Measurements from ENCODE around the gene PARVA.

The PARVA gene

DNA sequence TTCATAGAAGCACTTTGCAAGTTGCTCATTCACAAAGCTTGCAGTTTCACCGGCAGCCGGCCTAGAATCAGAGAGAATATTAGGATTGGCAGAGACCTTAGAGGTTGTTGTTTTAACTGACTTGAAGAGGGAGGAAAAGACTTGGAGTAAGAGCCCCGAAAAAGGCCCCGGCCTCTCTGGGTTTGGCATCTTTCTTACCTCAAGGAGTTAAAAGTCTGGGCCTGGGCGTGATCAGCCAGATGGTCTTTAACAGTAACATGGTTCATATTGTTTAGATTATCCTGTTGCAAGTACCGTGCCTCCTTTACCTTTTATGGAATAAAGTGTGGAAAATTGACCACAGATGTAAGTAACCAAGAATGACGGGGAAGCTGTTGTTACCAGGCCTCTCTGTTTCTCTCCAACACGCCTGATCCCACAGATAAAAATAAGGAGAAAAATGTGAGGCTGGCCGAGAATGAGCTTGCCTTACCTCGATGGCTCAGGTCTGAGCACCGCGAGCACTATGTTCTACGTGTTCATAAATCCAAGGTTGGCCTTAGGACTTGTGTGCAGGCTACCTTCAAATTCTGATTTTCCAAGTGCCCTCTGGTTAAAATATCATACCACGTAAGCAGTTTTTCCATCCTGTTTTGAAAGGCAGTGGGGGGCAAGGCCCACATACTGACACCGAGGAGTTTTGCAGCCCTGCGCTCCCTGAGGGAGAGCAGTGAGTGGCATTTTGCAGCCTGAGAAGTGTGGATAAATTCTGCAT, 56.4 kb downstream of the PARVA start:
- no peak for DNase-seq

DNA sequence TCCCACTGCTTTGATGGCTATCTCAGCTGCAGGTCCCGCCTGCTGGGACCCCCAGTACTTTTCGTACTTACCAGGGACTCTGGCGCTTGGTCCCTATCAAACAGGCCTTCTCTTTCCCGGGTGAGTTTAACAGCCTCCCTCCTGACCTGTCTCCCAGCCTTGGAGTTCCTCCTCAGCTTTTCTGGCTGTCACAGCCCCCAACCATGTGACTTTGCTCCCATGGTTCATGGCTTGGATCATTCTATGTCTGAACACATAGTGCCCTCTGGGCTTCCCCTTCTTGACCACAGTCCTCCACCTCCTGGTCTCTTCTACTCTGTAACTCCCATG, 56.9 kb downstream of the PARVA start:
- DNase-seq = no peak

DNA sequence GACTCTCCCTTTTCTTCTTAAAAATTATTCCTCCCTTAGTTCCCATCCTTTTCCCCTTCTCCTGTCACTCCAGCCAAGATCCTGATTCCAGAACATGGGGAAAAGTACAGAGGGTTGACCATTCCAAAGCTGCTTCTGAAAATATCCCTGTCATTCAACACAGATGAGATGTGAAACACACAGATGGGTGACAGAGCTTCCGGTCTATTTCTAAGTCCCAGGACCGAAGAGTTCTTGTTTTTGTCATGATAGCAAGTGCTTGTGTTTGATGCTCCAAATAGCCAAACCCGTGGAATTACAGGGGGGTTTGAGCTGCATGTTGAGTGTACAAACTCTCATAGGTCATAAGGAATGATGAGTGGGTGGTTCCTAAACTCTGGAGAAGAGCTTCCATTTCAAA, 57.9 kb downstream of the PARVA start:
- DNase-seq = no peak

DNA sequence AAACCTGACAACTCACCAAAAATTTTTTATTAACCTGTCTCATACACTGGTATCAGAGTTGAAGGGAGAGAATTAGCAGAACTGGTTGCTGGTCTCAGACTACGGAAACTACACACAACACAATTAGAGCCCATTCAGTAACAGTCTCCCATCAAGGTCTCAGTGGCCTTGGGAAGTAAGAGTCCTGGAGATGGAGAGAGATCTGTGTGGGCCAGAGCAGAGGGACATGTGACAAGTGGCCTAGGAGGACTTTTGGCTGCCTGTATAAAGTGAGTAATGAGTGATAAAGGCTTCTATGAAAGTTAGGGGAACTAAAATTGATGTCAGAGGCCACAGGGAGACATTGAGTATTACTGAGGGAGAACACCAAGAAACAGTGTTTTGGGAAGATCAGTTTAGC, 58.9 kb downstream of the PARVA start:
- DNase-seq = no peak

DNA sequence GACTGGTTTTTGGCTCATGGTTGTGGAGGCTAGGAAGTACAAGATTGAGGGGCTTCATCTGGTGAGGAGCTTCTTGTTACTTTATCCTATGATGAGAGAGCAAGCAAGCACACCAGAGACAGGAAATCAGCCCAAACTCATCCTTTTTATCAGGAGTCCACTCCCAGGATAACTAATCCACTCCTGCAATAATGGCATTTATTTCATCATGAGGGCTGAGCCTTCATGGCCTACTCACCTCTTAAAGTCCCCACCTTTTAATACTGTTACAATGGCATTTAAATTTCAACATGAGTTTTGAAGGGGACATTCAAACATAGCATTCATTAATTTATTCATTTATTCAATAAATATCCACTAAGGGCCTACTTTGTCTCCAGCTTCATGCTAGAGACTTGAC, 60.9 kb downstream of the PARVA start:
- no peak for DNase-seq

DNA sequence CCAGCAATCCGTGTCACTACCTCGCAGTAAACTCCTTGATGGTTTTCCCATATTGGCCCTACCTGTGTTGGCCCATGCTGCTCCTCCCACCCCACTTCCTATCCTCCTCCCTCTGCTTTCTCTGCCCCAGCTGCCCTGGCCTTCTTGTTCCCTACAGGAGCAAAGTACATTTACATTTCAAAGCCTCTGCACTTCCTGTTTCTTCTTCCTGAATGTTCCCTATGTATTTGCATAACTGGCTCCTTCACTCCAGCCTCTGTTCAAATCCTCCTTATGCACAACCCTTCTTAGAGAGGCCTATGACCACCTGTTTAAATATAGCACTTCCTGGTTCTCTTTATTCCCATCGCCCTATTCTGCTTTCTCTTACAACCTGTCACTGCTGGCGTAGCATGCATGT, 62.2 kb downstream of the PARVA start:
- no peak for DNase-seq

DNA sequence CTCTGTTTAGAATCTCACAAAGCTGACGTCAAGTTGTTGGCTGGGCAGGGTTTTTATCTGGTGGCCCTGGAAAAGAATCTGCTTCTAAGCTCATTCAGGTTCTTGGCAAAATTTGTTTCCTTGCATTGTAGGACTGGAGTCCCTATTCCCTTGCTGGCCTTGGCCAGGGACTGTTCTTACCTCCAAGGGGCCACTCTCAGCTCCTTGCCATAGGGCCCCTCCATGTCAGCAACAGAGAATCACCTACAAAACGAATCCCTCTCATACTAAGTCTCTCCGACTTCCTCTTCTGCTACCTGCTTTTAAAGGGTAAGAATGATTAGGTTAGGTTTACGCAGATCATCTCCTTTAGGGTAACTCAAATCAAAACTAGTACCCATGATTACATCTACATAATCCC, 63.2 kb downstream of the PARVA start:
- no peak for DNase-seq

DNA sequence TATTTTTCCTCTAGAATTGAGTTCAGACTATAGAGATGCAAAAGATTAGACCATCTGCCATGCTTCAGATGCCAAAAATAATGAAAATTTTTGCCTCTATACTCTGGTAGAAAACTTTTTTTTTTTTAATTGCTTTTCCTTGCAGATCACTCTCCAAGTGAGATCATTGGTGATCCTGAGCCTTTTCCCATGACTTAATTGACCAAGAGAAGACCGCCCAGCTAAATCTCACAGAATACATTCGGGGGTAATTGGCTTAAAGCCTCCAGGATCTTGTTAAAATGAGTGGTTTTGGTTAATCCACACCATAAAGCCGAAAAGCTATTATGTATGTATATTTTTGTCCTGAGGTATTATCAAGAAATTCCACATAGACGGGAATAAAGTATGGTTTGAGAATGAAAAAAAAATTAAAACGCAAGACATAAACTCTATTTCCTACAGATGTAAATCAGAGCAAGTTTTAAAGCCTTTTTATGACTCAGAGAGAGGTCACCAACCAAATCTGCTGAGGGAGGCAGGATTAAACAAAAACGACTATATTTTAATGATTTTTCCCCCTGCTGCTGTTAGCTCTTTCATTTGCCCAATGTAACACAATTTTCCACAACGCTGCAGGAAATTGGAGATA, 64.0 kb downstream of the PARVA start:
- DNase-seq = no peak

DNA sequence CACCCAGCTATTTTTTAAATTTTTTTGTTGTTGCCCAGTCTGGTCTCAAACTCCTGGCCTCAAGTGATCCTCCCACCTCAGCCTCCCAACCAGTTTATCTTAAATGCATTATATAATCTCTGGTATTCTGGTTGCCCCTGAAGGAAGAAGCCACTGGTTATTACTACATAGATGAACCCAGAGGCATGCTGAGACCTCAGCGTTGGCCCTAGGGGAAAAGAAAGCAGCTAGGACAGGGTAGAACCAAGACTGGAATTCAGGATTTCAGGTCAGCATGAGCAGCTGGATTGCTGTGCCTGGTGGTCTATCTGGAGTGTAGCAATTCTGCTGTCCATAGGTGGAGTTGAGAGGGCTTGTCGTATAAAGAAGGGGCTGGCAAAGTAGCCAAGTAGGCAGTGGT, 67.2 kb downstream of the PARVA start:
- no peak for DNase-seq

DNA sequence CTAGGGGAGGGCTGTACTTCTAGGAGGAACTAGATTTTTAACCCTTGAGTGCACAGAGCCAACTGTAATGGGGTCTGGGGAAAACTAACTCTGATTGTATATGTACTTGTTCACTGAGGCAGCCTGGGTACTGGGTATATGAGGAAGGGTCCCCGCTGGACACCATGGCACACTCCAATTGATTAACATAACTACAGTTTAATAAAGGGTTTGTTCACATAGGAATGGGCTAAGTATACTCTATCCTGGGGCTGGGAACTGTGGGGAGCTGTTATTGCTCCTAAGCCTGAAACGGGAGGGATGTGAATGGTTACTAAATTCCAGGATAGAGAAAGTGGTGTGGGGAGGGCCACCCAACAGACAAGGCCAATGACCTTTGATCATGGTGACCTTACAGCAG, 67.6 kb downstream of the PARVA start:
- DNase-seq = no peak

DNA sequence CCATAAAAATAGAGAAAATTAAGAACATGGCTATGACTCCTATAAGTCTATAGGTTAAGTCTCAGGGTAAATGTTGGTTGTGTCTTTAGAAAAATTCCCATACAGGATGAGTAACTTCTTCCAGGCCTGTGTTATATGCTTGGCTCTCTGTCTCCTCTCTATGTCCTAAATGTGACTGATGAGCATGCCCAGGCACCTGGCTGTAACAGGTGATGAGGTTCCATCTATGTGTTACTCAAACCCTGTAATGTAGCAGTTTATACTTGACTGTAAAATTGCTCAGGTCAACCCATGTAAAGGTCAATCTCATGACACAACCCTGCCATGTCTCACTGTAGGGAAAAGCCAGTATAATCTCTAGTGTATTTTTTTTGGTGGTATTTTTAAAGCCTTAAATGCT, 69.5 kb downstream of the PARVA start:
- no peak for DNase-seq

DNA sequence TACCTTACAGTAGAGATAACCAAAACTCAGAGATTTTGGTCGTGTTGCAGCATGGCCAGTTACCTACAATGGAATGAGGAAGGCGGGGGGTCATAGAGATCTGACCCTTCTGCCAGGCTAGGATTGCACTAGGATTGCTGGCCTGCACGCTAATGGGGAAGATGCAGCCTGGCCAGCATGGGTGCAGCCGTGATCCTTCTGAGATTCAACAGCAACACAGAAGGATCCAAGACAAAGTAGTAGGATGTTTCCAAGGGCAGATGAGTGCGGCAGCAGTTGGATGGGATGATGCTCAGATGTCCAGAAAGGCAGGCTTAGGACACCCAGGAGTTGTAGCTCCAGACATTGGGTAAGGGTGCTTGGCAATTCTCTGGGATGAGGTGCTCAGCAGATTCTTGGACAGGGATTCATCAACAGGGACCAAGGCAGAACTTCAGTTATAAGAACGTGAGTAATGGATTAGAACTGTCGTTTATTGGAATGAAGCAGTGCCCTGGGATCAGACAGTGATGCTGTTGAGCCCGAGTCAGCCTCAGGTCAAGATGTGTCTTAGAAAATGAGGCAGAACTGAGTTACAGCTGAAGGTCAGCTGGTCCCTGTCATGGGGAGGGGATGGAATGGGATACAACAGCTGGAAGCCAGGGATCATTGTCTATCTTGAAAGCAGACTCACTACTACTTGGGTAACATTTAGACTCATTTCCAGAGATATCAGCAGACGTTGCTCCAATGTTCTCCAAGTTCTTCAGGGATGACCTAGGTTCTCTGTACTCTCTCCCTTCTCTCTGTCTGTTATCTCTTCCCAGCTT, 71.0 kb downstream of the PARVA start:
- no peak for DNase-seq

DNA sequence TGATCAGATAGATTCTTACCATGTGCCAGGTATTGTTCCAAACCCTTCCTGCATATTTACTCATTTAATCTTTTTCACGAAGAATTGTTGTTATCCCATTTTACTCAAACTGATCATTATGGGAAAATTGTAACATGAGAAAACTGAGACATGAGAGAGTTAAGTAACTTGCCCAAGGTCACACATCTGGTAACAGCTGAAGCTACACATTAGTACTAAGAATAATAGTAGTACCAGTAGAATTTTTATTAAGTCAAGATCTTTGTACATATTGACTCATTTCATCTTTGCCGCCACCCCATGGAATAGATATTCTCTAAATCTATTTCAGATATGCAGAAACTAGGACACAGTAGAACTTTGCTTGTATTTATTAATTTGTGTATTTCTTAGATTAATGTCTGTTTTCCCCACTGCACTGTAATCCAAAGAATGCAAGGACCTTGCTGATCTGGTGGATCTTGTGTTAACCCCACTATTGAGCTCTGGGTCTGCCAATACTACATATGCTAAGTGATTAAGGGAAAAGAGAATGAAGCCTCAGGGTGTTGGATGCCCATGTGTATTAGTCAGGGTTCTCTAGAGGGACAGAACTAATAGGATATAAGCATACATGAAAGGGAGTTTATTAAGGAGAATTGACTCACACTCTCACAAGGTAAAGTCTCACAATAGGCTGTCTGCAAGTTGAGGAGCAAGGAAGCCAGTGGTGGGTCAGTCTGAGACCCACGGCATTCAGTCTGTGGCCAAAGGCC, 72.8 kb downstream of the PARVA start:
- DNase-seq = no peak

DNA sequence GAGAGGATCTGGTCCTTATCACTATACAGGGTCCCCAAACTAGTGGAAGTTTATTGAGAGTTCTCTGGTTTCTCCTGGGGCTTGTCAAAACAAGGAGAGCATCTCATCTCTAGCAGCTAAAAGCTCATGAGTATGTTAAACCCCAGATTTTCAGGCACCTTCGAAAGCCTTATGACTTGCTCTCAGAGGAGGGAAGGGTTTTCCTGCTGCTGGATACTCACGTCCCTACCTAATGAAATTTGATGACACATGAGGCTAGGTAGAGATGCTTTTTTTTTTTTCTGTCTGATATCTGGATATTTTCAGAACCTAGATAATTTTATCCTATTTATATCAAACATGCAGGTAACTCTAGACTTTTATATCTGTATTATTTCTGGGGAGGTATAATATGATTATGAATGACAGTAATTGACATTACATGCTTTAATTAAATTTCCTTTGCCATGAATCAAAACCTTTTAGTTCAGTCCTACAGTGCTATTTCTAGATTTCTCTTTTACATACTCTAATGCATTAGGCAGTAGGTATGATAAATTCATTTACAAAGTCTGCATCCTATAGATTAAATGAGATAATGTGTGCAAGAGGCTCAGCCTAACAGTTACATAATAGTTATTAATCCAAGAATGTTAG, 73.9 kb downstream of the PARVA start:
- no peak for DNase-seq

DNA sequence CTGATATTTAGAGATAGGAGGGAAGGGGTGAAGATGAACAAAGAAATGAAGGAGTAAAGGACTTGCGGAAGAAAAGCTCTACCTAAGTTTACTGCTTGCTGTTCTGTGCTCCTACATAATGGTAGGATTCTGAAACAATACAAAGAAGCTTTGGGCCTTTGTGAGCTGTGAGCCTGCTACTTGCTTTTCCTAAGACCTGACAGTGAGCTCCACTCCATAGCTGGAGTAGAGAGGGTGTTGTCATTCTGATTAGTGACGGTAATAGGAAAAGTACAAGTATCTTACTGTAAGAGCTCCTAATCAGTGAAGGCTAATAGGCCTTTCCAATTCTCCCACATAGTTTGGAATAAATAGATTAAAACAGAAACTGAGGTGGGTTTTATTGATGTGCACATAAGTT, 75.9 kb downstream of the PARVA start:
- no peak for DNase-seq

DNA sequence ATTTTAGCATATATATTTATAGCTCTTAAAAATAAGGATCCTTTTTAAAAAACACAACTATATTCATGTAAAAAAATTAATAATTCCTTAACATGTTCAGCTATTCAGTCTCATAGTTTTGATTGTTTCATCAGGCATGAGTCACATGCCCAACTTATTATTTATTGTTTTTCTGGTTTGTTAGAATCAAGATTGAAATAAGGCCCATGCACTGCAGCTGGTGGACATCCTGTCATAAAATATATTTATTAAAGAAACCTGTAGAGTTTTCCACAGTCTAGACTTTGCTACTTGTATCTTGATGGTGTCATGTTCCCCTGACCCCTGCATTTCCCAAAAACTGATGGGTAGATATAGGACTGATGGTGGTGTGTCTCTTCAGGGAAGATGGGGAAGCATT, 77.4 kb downstream of the PARVA start:
- no peak for DNase-seq

DNA sequence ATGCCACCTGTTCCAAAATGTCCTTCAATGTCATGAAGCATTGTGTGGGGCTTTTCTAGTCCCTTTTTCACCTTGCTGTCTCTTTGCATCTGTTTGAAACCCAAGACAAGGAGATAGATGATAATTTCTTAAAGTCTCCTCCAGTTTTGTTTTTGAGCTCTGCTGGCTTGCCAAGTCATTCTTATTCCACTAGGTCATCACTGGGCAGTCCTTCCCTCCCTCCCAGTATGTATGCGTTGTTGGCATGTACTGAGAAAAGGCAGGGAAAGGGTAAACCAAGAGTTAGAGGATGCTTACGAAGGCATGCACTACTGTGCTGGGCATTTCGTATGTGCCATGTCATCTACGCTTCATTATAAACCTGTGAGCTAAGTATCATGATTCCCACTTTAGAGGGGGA, 78.6 kb downstream of the PARVA start:
- DNase-seq = no peak

DNA sequence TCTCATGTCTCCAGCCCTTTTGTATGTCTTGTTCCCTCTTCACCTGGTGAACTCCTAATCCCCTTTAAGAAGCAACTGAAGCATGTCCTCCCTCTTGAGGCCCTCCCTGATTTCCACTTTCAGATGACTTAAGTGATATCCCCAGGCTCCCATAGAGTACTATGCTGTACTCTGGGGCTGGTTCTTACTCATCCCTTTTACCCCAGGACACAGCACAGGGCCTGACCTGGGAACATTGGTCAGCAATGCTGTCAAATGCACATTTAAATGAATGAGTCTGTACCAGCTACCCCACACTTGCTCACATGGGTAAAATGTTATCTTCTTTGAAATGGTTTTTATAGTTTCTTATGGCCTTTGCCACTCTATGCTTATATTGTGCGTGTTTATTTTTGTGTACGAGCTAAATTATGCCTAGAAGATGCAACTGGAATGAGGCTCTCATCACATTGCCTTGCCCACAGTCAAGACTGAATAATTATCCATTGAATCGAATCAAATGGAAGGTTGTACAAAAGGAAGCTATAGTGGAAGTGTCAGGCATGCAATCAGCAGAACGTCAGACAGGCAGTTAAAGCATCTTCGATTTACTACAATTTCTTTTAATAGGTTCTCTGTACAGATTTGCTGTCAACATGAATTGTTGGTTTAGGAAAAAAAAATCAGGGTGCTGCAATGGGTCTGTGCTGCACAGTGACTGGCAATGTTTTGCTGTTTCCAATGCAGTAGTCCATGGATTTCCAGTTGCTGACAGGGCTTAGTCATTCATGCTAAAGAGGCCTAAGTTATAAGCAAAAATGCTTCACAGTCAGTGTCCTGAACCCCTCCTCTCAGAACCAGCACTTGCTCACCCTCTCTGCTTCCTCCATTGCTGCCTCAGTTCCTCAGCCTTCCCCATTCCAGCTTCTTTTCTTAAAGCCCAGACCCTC, 79.5 kb downstream of the PARVA start:
- DNase-seq = no peak

DNA sequence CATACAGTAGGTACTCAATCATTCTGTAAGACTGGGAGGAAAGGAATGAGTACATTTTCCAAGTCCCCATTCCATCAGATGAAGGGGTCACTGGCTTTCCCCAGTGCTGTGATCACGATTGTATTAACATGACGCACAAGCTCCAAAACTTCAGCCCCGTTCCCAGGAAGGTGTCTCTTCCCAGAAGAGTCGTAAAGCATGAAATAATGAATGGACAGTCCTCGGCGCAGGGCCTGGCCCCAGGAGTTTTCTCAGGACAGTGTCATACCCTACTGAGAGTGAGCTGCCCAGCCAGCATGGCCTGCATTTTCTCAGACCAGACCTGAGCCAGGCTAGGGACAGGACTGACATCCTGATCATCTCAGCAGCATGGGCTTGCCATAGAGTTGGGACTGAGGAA, 80.7 kb downstream of the PARVA start:
- no peak for DNase-seq

DNA sequence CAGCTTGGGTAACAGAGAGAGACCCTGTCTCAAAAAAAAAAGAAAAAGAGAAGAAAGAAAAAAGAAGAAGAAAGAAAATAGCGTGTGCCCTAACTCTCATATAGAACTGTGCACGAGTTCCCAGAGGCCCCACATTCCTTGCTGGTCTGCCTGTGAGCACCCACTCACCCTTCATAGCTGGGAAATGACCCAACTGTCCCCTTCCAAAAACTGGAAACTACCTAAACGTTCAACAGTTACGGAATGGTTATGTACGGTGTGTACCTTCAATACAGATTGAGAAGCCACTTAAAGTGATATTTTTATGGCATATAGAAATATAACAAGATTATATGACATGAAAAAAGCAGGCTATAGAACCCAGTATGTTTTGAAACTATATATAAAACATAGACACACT, 82.0 kb downstream of the PARVA start:
- no peak for DNase-seq

DNA sequence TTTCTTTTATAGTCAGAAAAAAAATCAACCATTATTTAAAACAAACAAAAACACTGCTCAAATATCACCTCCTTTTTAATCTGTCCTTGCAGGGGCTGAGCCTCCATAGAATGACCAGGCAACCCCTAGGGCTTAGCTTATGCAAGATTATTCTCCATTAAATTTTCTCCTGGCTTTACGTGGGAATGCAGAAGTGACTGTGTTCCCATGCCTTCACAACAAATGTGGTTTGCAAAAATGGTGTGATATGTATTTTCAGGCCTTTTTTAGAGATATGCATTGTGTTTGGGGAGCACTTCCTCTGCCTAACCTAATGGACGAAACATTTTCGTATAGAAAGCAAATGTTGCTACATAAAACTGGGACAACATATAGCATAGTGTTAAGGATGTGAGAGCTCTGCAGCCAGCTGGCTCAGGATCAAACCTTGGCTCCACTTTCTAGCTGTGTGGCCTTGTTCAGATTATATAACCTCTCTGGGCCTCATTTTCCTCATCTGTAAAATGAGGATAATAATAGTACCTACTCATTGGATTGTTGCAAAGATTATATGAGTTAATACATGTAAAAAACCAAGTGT, 82.6 kb downstream of the PARVA start:
- no peak for DNase-seq

DNA sequence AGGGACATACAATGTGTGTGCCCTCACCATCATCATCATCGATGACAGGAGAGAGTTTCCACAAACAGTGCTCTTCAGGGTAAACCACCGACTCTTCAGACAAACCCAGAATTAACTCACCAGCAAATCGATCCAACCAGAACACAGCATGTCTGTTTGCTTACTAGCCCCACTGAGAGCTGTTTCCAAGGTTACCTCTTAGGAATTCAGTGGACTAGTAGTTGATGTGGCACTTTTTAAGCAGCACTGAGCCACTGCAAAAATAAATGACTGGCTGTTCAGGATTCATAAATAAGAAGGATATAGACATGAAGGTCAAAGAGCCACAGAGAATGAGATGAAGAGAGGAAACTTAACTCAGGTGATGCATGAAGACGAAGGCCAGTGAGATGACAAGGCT, 83.1 kb downstream of the PARVA start:
- no peak for DNase-seq
